Measurements from ENCODE around the gene LRCH1. TPM values are rescaled to one million over a fixed set of nuclear protein-coding genes. Genes with fewer than 3 reads are reported as not detected.

Gene LRCH1
- total RNA-seq, 4 donors from 2014 or later, result 5.0 to 20.4 (median 7.4) TPM

- Histone ChIP-seq H3K4me1 (peaks cover 5 to 74% (median 50%) of the 10 kb centered on the region in 3 donors), H3K27ac (peak overlapping the region in 3 of 4 donors; percentile 11 to 41 (median 28)), H3K9me3 (no peaks in the 10 kb centered on the region), H3K27me3 (no peaks in the 10 kb centered on the region), H3K36me3 (no peaks in the 10 kb centered on the region), H3K4me3 (no peak overlapping the region)
- TF ChIP-seq, protein P1, sequence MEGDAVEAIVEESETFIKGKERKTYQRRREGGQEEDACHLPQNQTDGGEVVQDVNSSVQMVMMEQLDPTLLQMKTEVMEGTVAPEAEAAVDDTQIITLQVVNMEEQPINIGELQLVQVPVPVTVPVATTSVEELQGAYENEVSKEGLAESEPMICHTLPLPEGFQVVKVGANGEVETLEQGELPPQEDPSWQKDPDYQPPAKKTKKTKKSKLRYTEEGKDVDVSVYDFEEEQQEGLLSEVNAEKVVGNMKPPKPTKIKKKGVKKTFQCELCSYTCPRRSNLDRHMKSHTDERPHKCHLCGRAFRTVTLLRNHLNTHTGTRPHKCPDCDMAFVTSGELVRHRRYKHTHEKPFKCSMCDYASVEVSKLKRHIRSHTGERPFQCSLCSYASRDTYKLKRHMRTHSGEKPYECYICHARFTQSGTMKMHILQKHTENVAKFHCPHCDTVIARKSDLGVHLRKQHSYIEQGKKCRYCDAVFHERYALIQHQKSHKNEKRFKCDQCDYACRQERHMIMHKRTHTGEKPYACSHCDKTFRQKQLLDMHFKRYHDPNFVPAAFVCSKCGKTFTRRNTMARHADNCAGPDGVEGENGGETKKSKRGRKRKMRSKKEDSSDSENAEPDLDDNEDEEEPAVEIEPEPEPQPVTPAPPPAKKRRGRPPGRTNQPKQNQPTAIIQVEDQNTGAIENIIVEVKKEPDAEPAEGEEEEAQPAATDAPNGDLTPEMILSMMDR (IDR thresholded peaks at IDR 0.05), result no peak
- no peak for TF ChIP-seq POLR2A (IDR thresholded peaks at IDR 0.05)
- 16 to 25% methylated on average over 5 of the region's 5 CpGs for WGBS, 2 donors
- DNase-seq, result no peak
- intact Hi-C loops (cut with DNase I), result no loop called here
Observed at GRCh38 chr13:46575818-46576221, 22.9 kb downstream of the LRCH1 start.

DNA sequence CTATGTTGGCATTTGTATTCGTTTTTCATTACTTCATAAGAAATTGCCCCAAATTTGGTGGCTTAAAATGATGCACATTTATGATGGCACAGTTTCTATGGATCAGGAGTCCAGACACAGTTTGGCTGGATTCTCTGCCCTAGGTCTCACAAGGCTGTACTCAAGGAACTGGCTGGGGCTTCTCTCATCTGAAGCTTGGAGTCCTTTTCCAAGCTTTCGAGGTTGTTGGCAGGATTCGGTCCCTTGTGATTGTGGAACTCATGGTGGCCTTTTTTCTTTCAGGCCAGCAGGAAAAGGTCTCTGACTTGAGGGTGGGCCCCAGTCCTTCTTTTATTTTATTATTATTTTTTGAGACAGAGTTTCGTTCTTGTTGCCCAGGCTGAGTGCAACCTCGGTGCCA, 23.8 kb downstream of the LRCH1 start:
- peaks cover 0 to 70% (median 46%) of the 10 kb centered on the region in 3 donors for H3K4me1 ChIP-seq
- no peak for TF ChIP-seq POLR2A (IDR thresholded peaks at IDR 0.05)
- TF ChIP-seq, protein P1 (IDR thresholded peaks at IDR 0.05), result no peak
- WGBS, 2 donors, result 78 to 80% methylated on average over 5 of the region's 5 CpGs

DNA sequence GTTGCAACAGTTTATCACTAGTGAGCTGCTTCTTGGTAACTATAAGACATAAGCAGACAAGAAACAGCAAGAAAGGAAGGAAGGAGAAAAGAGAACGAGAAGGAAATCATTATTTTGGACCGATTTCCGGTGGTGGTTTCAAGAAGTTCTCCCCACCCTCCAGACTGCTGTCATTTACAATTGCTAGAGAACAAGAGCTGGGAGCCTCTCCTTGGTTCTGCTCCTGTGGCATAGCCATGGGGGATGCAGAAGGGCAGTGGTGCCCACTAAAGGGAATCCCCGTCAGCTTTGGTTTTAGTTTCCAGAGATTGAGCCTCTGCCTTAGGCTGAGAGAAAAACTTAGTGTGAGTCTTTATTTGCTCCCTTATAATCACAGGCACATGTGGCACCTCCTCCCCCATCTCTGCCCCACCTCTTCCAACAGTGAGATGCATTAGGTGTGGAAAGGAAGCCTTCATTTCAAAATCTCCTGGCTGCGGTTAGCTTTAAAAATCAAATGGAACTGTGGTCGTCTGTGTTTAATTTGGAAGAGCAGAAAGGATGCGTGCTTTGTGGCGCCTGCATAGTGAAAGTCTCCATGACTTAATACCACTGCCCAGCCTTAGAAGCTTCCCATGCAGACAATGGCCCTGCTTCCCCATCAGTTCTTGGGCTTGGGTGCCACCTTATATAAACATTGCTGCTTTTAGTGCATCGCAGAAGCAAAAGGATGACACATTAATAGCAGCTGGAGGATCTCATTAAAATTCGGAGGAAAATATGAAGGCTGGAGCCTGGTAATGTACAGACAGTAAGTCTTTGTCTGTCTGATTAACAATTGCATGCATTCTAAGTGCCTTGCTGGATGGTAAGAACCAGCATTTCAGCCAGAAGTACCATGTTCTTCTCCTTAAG, 25.0 kb downstream of the LRCH1 start:
- Histone ChIP-seq H3K36me3 (no peaks in the 10 kb centered on the region), H3K27ac (peak overlapping the region in 1 of 4 donors; percentile 52), H3K27me3 (no peaks in the 10 kb centered on the region), H3K4me3 (no peak overlapping the region), H3K4me1 (peaks cover 0 to 64% (median 42%) of the 10 kb centered on the region in 3 donors), H3K9me3 (no peaks in the 10 kb centered on the region)
- 46 to 61% methylated on average over 10 of the region's 10 CpGs for WGBS, 2 donors
- intact Hi-C loops (cut with DNase I), result no loop called here
- no peak for TF ChIP-seq POLR2A (IDR thresholded peaks at IDR 0.05)
- TF ChIP-seq, protein P1 (IDR thresholded peaks at IDR 0.05), result no peak
- DNase-seq, result no peak

More for the DNA sequence above, 23.8 kb downstream of the LRCH1 start:
- Histone ChIP-seq H3K9me3 (no peaks in the 10 kb centered on the region), H3K27ac (no peak overlapping the region), H3K27me3 (no peaks in the 10 kb centered on the region), H3K36me3 (no peaks in the 10 kb centered on the region), H3K4me3 (no peak overlapping the region)
- intact Hi-C loops (cut with DNase I), result no loop called here
- no peak for DNase-seq

DNA sequence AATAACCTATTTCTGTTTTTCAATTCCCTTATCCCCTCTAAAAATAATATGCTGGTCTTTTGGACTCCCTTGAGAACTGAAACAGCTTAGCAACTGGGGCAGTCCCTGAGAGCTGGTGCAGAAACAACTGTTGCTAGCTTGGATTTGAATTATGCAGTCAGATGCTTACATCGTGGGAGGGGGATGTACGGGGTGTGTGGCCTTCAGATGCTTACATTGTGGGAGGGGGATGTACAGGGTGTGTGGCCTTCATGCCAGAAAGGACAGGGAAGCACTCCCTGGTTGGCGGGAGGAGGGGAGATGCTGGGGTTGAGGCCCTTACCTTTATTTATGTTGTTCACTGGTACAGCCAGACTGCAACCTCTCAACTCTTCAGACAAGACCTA, 25.6 kb downstream of the LRCH1 start:
- 38 to 65% methylated on average over 2 to 3 of the region's 3 CpGs for WGBS, 2 donors
- Histone ChIP-seq H3K4me1 (peaks cover 0 to 64% (median 42%) of the 10 kb centered on the region in 3 donors), H3K36me3 (no peaks in the 10 kb centered on the region), H3K9me3 (no peaks in the 10 kb centered on the region), H3K27ac (peak overlapping the region in 2 of 4 donors; percentile 37 to 52), H3K27me3 (no peaks in the 10 kb centered on the region), H3K4me3 (no peak overlapping the region)
- no peak for DNase-seq
- no peak for TF ChIP-seq POLR2A (IDR thresholded peaks at IDR 0.05)
- TF ChIP-seq, protein P1 (IDR thresholded peaks at IDR 0.05), result no peak
- intact Hi-C loops (cut with DNase I), result no loop called here

GRCh38 chr13:46580362-46580839, 27.4 kb downstream of the LRCH1 start:
- Histone ChIP-seq H3K27ac (peak overlapping the region in 1 of 4 donors; percentile 7), H3K27me3 (no peaks in the 10 kb centered on the region), H3K36me3 (no peaks in the 10 kb centered on the region), H3K9me3 (no peaks in the 10 kb centered on the region), H3K4me3 (no peak overlapping the region), H3K4me1 (peaks cover 0 to 58% (median 39%) of the 10 kb centered on the region in 3 donors)
- TF ChIP-seq, protein P1 (IDR thresholded peaks at IDR 0.05), result no peak
- TF ChIP-seq POLR2A (IDR thresholded peaks at IDR 0.05), result no peak
- DNase-seq, result no peak
- intact Hi-C loops (cut with DNase I), result no loop called here
- 54 to 67% methylated on average over 5 of the region's 5 CpGs for WGBS, 2 donors
